ENCODE results near the gene PEMT.

PEMT gene

DNA sequence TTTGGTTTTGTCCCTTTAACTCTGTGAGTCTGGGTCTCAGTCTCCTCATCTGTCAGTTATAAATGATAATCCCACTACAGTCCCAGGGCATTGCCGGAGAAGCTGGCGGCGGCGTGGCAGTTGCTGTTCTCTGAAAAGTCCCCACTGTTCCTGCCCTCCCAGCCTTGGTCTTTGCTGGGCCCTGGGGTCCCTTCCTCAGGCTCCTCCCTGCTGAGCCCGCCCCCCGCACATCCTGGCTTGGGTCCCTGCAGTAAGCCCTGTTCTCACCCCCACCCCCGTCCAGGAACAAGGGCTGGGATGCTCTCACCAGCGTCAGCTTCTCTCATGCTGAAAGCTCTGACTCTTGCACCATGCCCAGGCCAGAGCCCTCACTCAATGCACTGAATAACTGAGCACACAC, 35.3 kb upstream of the PEMT start:
- H3K4me3 ChIP-seq (ENCODE audit: low read length in 2 of 2), result no peak overlapping the region
- H3K27ac ChIP-seq (ENCODE audit: low read depth in 2 of 2, low read length in 2 of 2), result no peak overlapping the region
- peaks cover 0 to 2% of the 10 kb centered on the region in 2 donors for H3K4me1 ChIP-seq (ENCODE audit: control insufficient read depth in 2 of 2, insufficient read depth in 2 of 2, low read length in 2 of 2)
- no peaks in the 10 kb centered on the region for H3K27me3 ChIP-seq (ENCODE audit: control insufficient read depth in 2 of 2, insufficient read depth in 2 of 2, low read length in 2 of 2)
- H3K36me3 ChIP-seq (ENCODE audit: control insufficient read depth in 2 of 2, insufficient read depth in 2 of 2, low read length in 2 of 2), result no peaks in the 10 kb centered on the region
- no peak overlapping the region for H3K9ac ChIP-seq (ENCODE audit: low read depth in 1 of 2, low read length in 2 of 2)
- no peaks in the 10 kb centered on the region for H3K9me3 ChIP-seq (ENCODE audit: control insufficient read depth in 2 of 2, low read length in 2 of 2)

DNA sequence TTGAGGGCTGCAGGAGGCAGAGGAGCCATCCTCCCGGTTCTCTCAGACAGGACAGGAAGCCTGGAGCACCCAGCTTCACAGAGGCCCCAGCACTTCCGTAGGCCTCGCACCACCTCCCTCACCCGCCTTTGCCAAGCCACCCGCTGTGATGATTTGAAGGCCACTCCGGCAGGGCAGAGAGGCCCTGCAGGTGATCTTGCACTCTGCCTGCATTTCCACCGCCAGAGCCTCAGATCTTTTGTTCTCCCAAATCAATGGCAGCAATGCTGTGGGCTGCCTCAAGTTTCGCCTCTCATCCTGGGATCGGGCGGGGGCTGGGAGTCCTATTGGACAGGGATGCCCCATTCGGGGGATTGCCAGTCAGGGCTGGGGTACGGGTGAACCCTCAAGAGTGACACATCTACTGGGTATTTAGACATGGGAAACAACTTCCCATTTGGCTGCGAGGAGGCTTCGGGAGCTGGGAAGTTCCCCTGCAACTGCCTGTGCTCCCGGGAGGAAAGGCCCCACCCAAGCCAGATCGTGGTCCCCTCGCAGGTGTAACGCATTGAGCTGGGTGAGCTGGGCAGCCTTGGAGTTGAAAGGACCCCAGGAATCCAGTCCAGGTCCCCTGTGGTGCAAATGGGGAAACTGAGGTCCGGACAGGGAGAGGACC, 34.8 kb upstream of the PEMT start:
- Histone ChIP-seq H3K36me3 (ENCODE audit: control insufficient read depth in 2 of 2, insufficient read depth in 2 of 2, low read length in 2 of 2) (no peaks in the 10 kb centered on the region), H3K4me3 (ENCODE audit: low read length in 2 of 2) (no peak overlapping the region), H3K27me3 (ENCODE audit: control insufficient read depth in 2 of 2, insufficient read depth in 2 of 2, low read length in 2 of 2) (no peaks in the 10 kb centered on the region)

GRCh38 chr17:17624741-17625140, 33.2 kb upstream of the PEMT start:
- no peak overlapping the region for H3K9ac ChIP-seq (ENCODE audit: low read depth in 1 of 2, low read length in 2 of 2)
- H3K27ac ChIP-seq (ENCODE audit: low read depth in 2 of 2, low read length in 2 of 2), result no peak overlapping the region

More for the DNA sequence above, 34.8 kb upstream of the PEMT start:
- no peaks in the 10 kb centered on the region for H3K9me3 ChIP-seq (ENCODE audit: control insufficient read depth in 2 of 2, low read length in 2 of 2)
- no peak overlapping the region for H3K27ac ChIP-seq (ENCODE audit: low read depth in 2 of 2, low read length in 2 of 2)
- H3K9ac ChIP-seq (ENCODE audit: low read depth in 1 of 2, low read length in 2 of 2), result no peak overlapping the region
- peaks cover 0 to 2% of the 10 kb centered on the region in 2 donors for H3K4me1 ChIP-seq (ENCODE audit: control insufficient read depth in 2 of 2, insufficient read depth in 2 of 2, low read length in 2 of 2)

DNA sequence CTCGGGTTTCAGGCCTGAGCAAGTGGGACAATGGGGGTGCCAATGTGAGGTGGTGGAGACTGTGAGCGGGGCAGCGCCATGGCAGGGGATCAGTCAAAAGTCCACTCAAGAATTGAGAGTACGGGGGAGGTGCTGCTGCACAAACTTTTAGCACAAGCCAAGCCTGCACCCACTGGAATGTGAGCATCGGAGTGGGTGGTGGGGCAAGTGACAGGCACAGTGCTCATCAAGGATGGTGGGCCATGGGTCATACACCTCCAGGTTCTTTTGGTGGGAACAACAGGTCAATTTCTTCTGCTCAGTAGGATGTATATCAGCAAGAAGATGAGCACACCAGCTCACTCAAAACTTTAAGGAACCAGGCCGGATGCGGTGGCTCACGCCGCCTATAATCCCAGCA, 32.4 kb upstream of the PEMT start:
- Histone ChIP-seq H3K9me3 (ENCODE audit: control insufficient read depth in 2 of 2, low read length in 2 of 2) (no peaks in the 10 kb centered on the region), H3K27ac (ENCODE audit: low read depth in 2 of 2, low read length in 2 of 2) (no peak overlapping the region), H3K4me1 (ENCODE audit: control insufficient read depth in 2 of 2, insufficient read depth in 2 of 2, low read length in 2 of 2) (peaks cover 0 to 2% of the 10 kb centered on the region in 2 donors), H3K9ac (ENCODE audit: low read depth in 1 of 2, low read length in 2 of 2) (no peak overlapping the region), H3K36me3 (ENCODE audit: control insufficient read depth in 2 of 2, insufficient read depth in 2 of 2, low read length in 2 of 2) (no peaks in the 10 kb centered on the region), H3K4me3 (ENCODE audit: low read length in 2 of 2) (no peak overlapping the region), H3K27me3 (ENCODE audit: control insufficient read depth in 2 of 2, insufficient read depth in 2 of 2, low read length in 2 of 2) (no peaks in the 10 kb centered on the region)

More at GRCh38 chr17:17624741-17625140, 33.2 kb upstream of the PEMT start:
- H3K27me3 ChIP-seq (ENCODE audit: control insufficient read depth in 2 of 2, insufficient read depth in 2 of 2, low read length in 2 of 2), result no peaks in the 10 kb centered on the region
- H3K36me3 ChIP-seq (ENCODE audit: control insufficient read depth in 2 of 2, insufficient read depth in 2 of 2, low read length in 2 of 2), result no peaks in the 10 kb centered on the region
- H3K4me1 ChIP-seq (ENCODE audit: control insufficient read depth in 2 of 2, insufficient read depth in 2 of 2, low read length in 2 of 2), result peaks cover 0 to 2% of the 10 kb centered on the region in 2 donors
- no peaks in the 10 kb centered on the region for H3K9me3 ChIP-seq (ENCODE audit: control insufficient read depth in 2 of 2, low read length in 2 of 2)
- no peak overlapping the region for H3K4me3 ChIP-seq (ENCODE audit: low read length in 2 of 2)

DNA sequence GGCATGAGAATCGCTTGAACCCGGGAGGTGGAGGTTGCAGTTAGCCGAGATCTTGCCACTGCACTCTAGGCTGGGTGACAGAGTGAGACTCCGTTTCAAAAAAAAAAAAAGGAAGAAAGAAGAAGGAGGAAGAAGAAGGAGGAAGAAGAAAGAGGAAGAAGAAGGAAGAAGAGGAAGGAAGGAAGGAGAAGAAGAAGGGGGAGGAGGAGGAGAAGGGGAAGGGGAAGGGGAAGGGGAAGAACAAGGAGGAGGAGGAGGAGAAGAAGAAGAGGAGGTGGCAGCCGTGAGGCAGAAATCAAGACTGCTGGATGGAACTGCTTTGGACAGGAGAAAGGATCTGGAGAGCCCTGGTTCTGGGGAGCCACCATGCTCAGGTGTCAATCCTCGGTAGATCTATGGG, 29.7 kb upstream of the PEMT start:
- H3K27ac ChIP-seq (ENCODE audit: low read depth in 2 of 2, low read length in 2 of 2), result no peak overlapping the region
- H3K9me3 ChIP-seq (ENCODE audit: control insufficient read depth in 2 of 2, low read length in 2 of 2), result no peaks in the 10 kb centered on the region
- no peaks in the 10 kb centered on the region for H3K4me1 ChIP-seq (ENCODE audit: control insufficient read depth in 2 of 2, insufficient read depth in 2 of 2, low read length in 2 of 2)
- no peak overlapping the region for H3K4me3 ChIP-seq (ENCODE audit: low read length in 2 of 2)
- no peak overlapping the region for H3K9ac ChIP-seq (ENCODE audit: low read depth in 1 of 2, low read length in 2 of 2)
- no peaks in the 10 kb centered on the region for H3K27me3 ChIP-seq (ENCODE audit: control insufficient read depth in 2 of 2, insufficient read depth in 2 of 2, low read length in 2 of 2)
- H3K36me3 ChIP-seq (ENCODE audit: control insufficient read depth in 2 of 2, insufficient read depth in 2 of 2, low read length in 2 of 2), result no peaks in the 10 kb centered on the region

DNA sequence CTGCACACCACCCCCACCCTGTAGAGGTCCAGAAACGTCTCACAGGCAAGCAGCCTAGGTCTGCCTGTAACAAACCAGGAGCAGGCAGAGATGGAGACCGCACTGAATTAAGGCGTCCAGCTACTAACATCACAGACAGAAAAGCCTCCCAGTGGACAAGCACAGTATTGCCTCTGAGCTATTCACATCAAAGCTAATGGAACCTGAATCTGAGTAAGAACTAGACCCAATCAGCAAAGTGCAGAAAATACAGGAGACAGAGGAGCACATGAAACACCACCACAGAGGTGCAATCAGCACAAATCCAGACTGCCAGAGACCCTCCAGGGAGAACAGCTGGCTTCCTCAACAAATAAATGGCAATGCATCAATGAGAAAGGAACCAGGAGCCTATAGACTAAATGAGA, 22.2 kb upstream of the PEMT start:
- Histone ChIP-seq H3K9me3 (ENCODE audit: control insufficient read depth in 2 of 2, low read length in 2 of 2) (no peaks in the 10 kb centered on the region), H3K36me3 (ENCODE audit: control insufficient read depth in 2 of 2, insufficient read depth in 2 of 2, low read length in 2 of 2) (no peaks in the 10 kb centered on the region), H3K27ac (ENCODE audit: low read depth in 2 of 2, low read length in 2 of 2) (no peak overlapping the region), H3K9ac (ENCODE audit: low read depth in 1 of 2, low read length in 2 of 2) (no peak overlapping the region), H3K4me1 (ENCODE audit: control insufficient read depth in 2 of 2, insufficient read depth in 2 of 2, low read length in 2 of 2) (no peaks in the 10 kb centered on the region), H3K27me3 (ENCODE audit: control insufficient read depth in 2 of 2, insufficient read depth in 2 of 2, low read length in 2 of 2) (no peaks in the 10 kb centered on the region), H3K4me3 (ENCODE audit: low read length in 2 of 2) (no peak overlapping the region)

- H3K9me3 ChIP-seq (ENCODE audit: control insufficient read depth in 2 of 2, low read length in 2 of 2), result no peaks in the 10 kb centered on the region
- no peaks in the 10 kb centered on the region for H3K4me1 ChIP-seq (ENCODE audit: control insufficient read depth in 2 of 2, insufficient read depth in 2 of 2, low read length in 2 of 2)
- H3K9ac ChIP-seq (ENCODE audit: low read depth in 1 of 2, low read length in 2 of 2), result no peak overlapping the region
- H3K27me3 ChIP-seq (ENCODE audit: control insufficient read depth in 2 of 2, insufficient read depth in 2 of 2, low read length in 2 of 2), result no peaks in the 10 kb centered on the region
- H3K27ac ChIP-seq (ENCODE audit: low read depth in 2 of 2, low read length in 2 of 2), result no peak overlapping the region
- no peaks in the 10 kb centered on the region for H3K36me3 ChIP-seq (ENCODE audit: control insufficient read depth in 2 of 2, insufficient read depth in 2 of 2, low read length in 2 of 2)
- no peak overlapping the region for H3K4me3 ChIP-seq (ENCODE audit: low read length in 2 of 2)
Observed at GRCh38 chr17:17612085-17613022, 20.8 kb upstream of the PEMT start.

GRCh38 chr17:17609121-17609520, 17.6 kb upstream of the PEMT start:
- peaks cover 0 to 3% of the 10 kb centered on the region in 2 donors for H3K4me1 ChIP-seq (ENCODE audit: control insufficient read depth in 2 of 2, insufficient read depth in 2 of 2, low read length in 2 of 2)
- H3K27me3 ChIP-seq (ENCODE audit: control insufficient read depth in 2 of 2, insufficient read depth in 2 of 2, low read length in 2 of 2), result no peaks in the 10 kb centered on the region
- H3K9me3 ChIP-seq (ENCODE audit: control insufficient read depth in 2 of 2, low read length in 2 of 2), result no peaks in the 10 kb centered on the region
- no peak overlapping the region for H3K9ac ChIP-seq (ENCODE audit: low read depth in 1 of 2, low read length in 2 of 2)
- H3K36me3 ChIP-seq (ENCODE audit: control insufficient read depth in 2 of 2, insufficient read depth in 2 of 2, low read length in 2 of 2), result no peaks in the 10 kb centered on the region
- no peak overlapping the region for H3K27ac ChIP-seq (ENCODE audit: low read depth in 2 of 2, low read length in 2 of 2)
- no peak overlapping the region for H3K4me3 ChIP-seq (ENCODE audit: low read length in 2 of 2)

DNA sequence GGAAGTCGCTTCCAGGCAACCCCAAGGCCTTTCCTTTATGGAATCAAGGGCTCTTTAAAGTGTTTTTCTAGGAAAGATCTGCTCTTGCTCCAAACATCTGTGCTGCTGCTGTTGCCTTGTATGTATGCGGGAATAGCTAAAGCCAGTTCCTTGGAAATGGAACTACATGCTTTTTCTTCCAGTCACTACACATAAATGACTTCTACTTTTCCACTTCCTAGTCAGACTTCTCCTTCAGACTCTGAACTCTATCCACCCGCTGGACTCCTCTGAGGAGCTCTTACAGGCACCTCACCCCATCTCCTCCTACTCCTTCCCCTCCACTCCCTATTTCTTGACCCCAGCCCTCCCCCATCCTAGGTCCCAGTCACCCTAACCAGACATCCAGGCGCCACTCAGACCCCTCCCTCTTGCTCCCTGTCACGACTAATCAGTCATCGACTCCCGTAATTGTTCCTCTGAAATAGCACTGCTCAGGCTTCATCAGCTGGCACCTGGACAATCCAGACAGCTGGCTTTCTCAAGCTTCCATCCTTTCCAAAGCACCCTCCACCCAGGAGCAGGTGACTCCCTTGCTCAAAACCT, 15.0 kb upstream of the PEMT start:
- Histone ChIP-seq H3K4me1 (ENCODE audit: control insufficient read depth in 2 of 2, insufficient read depth in 2 of 2, low read length in 2 of 2) (peaks cover 0 to 3% of the 10 kb centered on the region in 2 donors), H3K4me3 (ENCODE audit: low read length in 2 of 2) (no peak overlapping the region), H3K36me3 (ENCODE audit: control insufficient read depth in 2 of 2, insufficient read depth in 2 of 2, low read length in 2 of 2) (no peaks in the 10 kb centered on the region), H3K27me3 (ENCODE audit: control insufficient read depth in 2 of 2, insufficient read depth in 2 of 2, low read length in 2 of 2) (no peaks in the 10 kb centered on the region), H3K9ac (ENCODE audit: low read depth in 1 of 2, low read length in 2 of 2) (no peak overlapping the region), H3K27ac (ENCODE audit: low read depth in 2 of 2, low read length in 2 of 2) (peak overlapping the region in 1 of 2 donors; percentile 32), H3K9me3 (ENCODE audit: control insufficient read depth in 2 of 2, low read length in 2 of 2) (no peaks in the 10 kb centered on the region)

DNA sequence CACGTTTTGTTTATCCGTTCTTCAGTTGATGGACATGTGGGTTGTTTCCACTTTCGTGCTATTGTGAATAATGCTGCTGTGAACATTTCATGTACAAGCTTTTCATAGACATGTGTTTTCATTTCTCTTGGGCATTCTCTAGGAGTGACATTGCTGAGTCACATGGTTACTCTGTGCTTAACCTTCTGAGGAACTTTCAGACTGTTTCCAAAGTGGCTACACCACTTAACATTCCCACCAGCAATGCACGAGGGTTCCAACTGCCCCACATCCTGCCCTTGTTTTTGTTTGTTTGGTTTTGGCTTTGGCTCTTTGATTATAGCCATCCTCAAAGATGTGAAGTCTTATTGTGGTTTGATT, 14.2 kb upstream of the PEMT start:
- Histone ChIP-seq H3K27ac (ENCODE audit: low read depth in 2 of 2, low read length in 2 of 2) (no peak overlapping the region), H3K27me3 (ENCODE audit: control insufficient read depth in 2 of 2, insufficient read depth in 2 of 2, low read length in 2 of 2) (no peaks in the 10 kb centered on the region), H3K9me3 (ENCODE audit: control insufficient read depth in 2 of 2, low read length in 2 of 2) (no peaks in the 10 kb centered on the region), H3K4me3 (ENCODE audit: low read length in 2 of 2) (no peak overlapping the region), H3K36me3 (ENCODE audit: control insufficient read depth in 2 of 2, insufficient read depth in 2 of 2, low read length in 2 of 2) (no peaks in the 10 kb centered on the region), H3K9ac (ENCODE audit: low read depth in 1 of 2, low read length in 2 of 2) (no peak overlapping the region), H3K4me1 (ENCODE audit: control insufficient read depth in 2 of 2, insufficient read depth in 2 of 2, low read length in 2 of 2) (peaks cover 0 to 3% of the 10 kb centered on the region in 2 donors)
